ENCODE results near the gene AKTIP. TPM values are rescaled to one million over a fixed set of nuclear protein-coding genes. Genes with fewer than 3 reads are reported as not detected.

Gene AKTIP
- polyA plus RNA-seq, 3 donors, result 40.1 to 50.7 (median 49.9) TPM

DNA sequence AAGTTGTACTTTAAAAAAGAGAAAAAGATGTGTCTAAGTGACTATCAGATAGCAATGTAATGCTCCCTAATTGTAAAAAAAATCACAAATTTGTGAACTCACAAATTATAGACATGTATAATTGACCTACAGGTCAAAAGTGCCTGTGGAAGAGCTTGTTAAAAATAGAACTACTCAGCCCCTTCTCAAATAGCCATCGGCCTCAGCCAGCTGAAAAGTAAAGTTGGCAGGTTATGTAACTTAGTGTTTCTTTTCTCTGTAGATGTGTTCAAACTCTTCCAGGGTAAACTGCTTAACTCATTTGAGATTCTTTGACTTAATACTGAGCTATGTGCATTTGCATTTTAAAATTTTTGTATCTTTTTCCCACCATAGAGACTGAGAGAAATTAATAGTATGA lies 13.3 kb downstream of the AKTIP start:
- no peak for DNase-seq

DNA sequence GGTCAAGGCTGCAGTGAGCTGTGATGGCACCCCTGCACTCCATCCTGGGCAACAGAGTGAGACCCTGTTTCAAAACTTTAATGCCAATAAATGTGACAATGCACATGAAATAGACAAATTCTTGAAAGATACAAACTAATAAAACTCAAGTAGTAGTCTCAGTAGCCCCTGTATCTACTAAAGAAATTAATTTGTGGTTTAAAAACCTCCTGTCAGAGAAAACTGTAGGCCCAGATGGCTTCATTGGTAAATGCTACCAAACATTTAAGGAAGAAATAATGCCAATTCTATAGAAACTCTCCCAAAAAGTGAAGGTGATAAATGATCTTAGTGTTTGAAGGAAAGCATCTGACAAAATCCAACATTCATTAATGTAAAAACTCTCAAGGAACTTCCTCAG lies 16.8 kb downstream of the AKTIP start:
- no peak for DNase-seq

DNA sequence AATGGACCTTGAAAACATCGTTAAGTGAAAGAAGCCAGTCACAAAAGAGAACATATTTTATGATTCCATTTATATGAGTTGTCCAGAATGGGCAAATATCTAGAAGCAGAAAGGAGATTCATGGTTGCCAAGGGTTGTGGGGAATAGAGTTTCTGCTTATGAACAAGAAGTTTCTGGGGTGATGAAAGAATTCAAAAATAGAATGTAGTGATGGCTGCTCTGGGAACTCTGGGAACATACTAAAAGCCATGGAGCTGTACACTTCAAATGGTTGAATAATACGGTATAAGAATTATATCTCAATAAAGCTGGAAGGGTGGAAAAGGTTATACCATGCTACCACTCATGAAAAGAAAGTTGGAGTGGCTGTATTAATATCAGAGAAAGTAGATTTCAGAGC lies 18.5 kb downstream of the AKTIP start:
- DNase-seq, result no peak

DNA sequence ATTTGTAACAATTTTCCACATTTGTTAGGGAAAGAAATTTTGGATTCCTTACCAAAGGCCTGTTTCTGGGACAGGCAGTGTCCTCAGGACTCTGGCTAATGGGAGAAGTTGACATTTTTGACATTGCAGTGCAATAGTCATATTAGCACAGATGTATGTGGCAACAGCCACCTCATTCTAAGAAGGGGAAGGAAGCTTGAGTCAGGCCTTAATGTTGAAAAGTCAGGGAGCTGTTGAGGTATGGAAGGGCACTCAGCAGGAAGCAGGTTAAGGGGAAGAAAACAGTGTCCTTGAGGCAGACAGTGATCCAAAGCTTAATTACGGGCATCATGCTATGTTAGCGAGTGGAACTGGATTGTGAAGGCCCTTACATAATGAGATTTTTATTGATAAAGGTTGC lies 20.9 kb downstream of the AKTIP start:
- DNase-seq, result no peak

DNA sequence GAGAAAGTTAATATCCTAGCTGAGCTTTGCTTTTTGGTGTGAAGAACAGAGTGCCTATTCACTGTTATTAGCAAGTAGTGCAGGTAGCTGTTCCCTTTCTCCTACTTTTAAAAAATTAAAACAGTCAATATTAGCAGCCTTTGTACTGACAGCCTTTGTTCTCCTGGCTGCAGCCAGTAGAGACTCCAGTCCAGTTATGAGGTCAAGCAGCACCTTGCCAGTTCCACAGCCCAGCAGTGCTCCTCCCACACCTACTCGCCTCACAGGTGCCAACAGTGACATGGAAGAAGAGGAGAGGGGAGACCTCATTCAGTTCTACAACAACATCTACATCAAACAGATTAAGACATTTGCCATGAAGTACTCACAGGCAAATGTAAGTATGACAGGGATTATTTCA lies 22.6 kb downstream of the AKTIP start:
- no peak for DNase-seq

DNA sequence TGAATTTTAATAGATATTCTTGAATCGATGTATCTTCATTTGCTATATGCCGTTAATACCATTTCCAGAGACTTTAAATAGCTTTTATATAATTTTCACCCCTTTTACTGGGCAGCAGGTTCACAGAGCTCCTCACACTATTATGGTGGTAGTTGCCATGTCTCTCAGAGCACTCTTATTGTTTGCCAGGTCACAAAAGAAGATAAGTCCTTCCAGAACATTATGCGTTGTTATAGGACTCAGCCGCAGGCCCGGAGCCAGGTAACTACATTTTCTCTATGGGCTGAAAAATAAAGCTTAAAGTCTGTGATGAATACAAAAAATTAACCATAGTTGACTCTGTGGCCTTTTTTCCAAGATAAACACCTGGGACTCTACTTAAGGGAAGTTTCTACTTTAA lies 24.0 kb downstream of the AKTIP start:
- no peak for DNase-seq

DNA sequence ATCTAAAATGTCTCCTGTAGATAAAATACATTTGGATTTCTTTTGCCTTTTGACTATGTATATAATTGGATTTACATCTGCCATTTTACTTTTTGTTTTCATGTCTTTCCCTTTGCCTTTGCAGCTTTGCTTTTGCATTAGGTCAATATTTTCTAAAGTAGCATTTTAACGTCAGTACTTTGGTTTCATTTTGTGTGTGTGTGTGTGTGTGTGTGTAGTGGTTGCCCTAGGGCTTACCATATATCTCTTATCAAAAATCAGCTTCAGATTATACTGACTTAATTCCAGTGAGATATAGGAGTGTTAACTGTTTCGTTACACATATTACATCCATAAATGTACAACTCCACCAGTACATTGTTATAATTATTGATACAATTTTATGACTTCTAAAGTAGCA lies 26.1 kb downstream of the AKTIP start:
- no peak for DNase-seq

DNA sequence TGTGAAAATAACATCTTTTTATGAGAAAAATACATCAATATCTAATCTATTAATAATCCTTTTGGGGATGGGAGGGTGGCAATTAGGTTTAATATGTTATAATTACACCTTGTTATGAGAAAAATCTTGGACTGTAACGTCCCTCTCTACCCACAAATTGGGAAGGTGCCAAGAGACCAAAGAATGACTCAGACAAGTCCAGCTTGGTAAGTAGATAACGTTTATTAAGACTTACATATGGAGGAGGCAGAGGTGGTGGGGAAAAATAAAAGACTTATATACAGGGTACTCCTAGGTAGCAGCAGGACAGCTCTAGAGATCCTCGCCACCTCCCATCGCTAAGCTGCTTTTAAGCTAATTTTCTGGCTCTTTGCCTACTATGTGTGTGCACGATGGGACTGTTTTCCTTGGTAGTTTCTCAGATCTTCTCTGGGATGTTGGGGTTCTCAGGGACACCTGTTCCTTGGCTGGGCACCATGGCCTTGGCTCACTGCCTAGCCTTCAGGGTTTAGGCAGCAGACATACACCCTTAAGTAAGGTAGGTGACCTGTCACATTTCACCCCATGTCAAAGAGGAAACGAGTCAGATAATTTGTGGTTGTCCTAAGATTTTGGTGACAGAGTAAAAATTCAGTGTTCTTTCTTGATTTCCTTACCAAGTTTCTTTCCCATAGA lies 37.3 kb downstream of the AKTIP start:
- DNase-seq, result no peak

DNA sequence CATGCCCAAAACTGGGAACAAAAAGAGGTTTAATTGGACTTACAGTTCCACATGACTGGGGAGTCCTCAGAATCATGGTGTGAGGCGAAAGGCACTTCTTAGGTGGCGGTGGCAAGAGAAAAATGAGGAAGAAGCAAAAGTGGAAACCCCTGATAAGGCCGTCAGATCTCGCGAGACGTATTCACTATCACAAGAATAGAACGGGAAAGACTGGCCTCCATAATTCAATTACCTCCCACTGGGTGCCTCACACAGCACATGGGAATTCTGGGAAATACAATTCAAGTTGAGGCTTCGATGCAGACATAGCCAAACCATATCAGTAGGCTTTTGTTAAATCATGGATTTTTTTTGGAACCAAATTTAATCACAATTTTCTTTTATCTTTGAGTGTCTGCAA lies 44.4 kb downstream of the AKTIP start:
- no peak for DNase-seq

DNA sequence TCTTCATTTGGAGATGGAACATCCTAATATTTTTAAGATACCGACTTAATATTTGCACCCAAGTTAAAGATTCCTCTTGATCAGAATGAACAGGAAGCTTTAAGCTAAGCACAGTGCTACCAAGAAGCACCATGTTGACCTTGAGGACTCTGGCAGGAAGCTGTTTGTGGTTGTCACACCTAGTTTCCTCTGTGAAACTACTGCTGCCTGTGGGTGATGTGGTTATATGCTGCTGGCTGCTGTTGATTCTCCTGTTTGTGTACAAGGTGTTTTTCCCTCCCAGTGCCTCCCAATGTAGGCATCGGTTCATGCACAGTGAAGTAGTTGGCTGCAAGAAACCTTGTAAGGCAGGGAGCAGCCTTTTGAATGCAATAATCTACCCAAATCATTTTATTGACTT lies 45.3 kb downstream of the AKTIP start:
- no peak for DNase-seq

DNA sequence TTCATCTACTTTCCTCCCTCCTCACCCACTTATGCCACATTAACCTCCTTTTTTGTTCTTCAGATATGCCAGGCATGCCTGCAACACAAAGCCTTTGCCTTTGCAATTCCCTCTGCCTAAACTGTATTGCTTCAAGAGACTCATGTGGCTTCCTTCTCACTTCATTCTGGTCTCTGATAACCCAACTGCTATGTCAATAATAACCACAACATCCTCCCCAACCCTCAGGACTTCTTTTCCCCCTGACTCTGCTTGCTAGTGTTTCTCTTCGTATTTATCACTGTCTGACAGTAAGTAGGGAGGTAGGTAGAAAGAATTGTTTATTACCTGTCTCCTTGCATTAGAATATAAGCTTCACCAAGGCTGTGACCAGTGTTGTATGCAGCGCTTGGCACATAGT lies 46.4 kb downstream of the AKTIP start:
- DNase-seq, result no peak

DNA sequence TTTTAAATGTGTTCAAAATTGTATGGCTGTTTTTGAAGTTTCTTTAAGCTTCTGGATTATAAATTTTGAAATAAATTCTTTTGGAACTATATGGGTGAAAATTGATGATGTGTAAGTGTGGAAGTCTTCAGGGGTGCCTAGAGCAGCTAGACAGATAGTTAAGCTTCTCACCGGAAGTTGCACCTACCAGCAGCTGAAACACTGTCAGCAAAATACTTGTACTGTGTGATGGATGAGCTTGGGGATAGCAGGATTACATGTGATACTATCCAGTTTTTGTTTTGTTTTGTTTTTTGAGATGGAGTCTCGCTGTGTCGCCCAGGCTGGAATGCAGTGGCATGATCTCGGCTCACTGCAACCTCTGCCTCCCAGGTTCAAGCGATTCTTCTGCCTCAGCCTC lies 49.1 kb downstream of the AKTIP start:
- DNase-seq, result no peak

DNA sequence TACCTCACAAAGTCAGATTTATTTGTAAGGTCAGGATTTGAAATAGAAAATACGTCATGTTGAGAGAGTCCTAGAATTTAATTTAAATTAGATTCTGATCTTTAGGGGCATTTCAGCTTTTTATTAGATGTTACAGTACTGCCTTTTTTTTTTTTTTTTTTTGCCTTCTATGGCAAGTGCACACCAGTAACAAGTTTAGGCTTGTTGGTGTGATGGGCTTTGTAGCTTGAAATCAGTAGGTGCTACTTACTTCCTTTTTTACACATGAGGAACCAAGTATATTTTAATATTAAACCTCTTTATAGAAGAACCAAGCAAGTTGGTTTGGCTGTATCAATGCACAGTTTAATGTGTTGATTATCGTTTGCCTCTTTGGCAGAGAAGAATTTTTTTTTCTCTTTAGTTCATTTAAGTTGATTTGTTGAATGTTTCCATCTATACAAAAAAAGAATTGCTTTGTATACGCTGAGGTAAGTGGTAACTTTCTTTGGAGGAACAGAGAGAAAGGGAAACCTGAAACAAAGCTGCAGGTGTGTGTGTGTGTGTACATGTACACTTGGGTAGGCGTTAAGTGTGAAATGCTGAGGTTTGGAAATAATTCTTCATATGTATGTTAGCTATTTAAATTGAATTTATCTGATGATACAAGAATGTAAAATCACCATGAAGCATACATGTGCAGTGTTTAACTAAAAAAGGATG lies 53.0 kb downstream of the AKTIP start:
- no peak for DNase-seq

DNA sequence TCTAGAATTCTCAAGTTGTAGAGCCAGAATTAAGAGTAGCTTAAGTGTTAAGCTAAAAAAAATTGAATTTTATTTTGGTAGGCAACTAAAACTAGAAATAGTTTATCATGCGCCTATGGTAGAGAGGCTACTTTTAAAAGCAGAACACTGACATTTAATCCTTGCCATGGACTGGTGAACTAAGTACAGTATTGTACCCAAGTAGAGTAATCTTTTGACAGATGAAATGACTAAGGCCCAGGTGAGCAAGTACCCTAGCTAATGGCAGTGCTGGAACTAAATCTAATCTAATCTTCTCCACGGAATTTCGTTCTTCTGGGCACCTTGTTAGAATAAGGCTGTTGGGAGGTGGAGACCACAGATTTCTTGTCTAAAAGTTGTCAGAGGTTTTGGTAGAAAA lies 56.9 kb downstream of the AKTIP start:
- DNase-seq, result no peak

DNA sequence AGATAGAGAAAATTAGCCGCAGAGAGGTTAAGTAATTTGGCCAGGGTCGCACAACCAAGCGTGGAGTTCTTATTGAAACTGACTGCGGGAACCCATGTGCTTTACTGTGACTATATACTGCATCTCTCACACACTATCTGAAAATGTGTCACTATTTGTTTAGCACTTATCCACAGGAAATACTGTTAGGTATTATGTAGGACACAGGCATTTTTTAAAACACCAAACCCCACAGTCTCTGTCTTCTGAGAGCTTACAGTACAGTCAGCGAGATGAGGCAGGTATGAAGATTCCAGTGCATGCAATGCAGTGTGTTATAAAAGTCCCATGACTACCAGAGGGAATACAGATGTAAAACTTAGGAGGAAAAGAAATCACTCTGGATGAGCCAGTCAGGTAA lies 57.5 kb downstream of the AKTIP start:
- DNase-seq, result no peak

Other genes starting within 250 kb of the AKTIP start
- 100 to 1,000 TPM in 1 of 3 donors, 10 to 100 TPM in 2; 67.7 to 112 (median 77.6) TPM for gene RBL2, start 68.7 kb downstream of the AKTIP start, polyA plus RNA-seq (ENCODE audit: insufficient read length in 3 of 3)
- gene RPGRIP1L, start 200.7 kb upstream of the AKTIP start, polyA plus RNA-seq (ENCODE audit: insufficient read length in 3 of 3), result 10 to 100 TPM; 14.4 to 20.5 (median 18.9) TPM
- gene FTO, start 200.9 kb upstream of the AKTIP start, polyA plus RNA-seq (ENCODE audit: insufficient read length in 3 of 3), result 10 to 100 TPM; 82.7 to 94.4 (median 84.9) TPM